GM19455 (cell line): ENCODE measurements around the gene RNF7.
"Not testable (repeated sequence)": the region's sequence is repeated elsewhere in the genome, so short reads cannot be mapped to it uniquely, and the experiment has no call there.

ENCODE experiments used
- ATAC-seq: cut with Tn5 transposase; IDR thresholded peaks from one replicate; pipeline ENCODE4 v1.9.1; 2021; ENCODE audit not compliant: unreplicated experiment

RNF7 gene

GRCh38 chr3:141738022-141738890 lies at the start of gene RNF7:
Gene RNF7, plus strand, starts transcription at chr3:141738298. Its CDS starts 44 bp downstream, at chr3:141738342.
- peak; percentile 92 for ATAC-seq

- ATAC-seq: no peak
Observed at GRCh38 chr3:141690431-141691072, 47.5 kb upstream of the RNF7 start.

- ATAC-seq: not testable (repeated sequence)
Observed at GRCh38 chr3:141691471-141691870, 46.6 kb upstream of the RNF7 start.

- ATAC-seq: not testable (repeated sequence)
Observed at GRCh38 chr3:141692973-141693372, 45.1 kb upstream of the RNF7 start.

- ATAC-seq: no peak
Observed at GRCh38 chr3:141699324-141699723, 38.8 kb upstream of the RNF7 start.

GRCh38 chr3:141699897-141700296 lies 38.2 kb upstream of the RNF7 start:
- no peak for ATAC-seq

GRCh38 chr3:141703367-141703766 lies 34.7 kb upstream of the RNF7 start:
- not testable (repeated sequence) for ATAC-seq

- no peak for ATAC-seq
Observed at GRCh38 chr3:141707741-141708203, 30.3 kb upstream of the RNF7 start.

- ATAC-seq: no peak
Observed at GRCh38 chr3:141708367-141708766, 29.7 kb upstream of the RNF7 start.

- no peak for ATAC-seq
Observed at GRCh38 chr3:141709126-141709770, 28.9 kb upstream of the RNF7 start.

- ATAC-seq: no peak
Observed at GRCh38 chr3:141710121-141710520, 28.0 kb upstream of the RNF7 start.

GRCh38 chr3:141710888-141711616 lies 27.0 kb upstream of the RNF7 start:
- ATAC-seq: no peak

- no peak for ATAC-seq
Observed at GRCh38 chr3:141714671-141715070, 23.4 kb upstream of the RNF7 start.

GRCh38 chr3:141722081-141722480 lies 16.0 kb upstream of the RNF7 start:
- ATAC-seq: no peak

- ATAC-seq: no peak
Observed at GRCh38 chr3:141722648-141723047, 15.4 kb upstream of the RNF7 start.

- ATAC-seq: no peak
Observed at GRCh38 chr3:141723255-141723654, 14.8 kb upstream of the RNF7 start.

GRCh38 chr3:141724186-141724585 lies 13.9 kb upstream of the RNF7 start:
- no peak for ATAC-seq

GRCh38 chr3:141725036-141725435 lies 13.1 kb upstream of the RNF7 start:
- ATAC-seq: no peak

GRCh38 chr3:141726483-141726882 lies 11.6 kb upstream of the RNF7 start:
- ATAC-seq: no peak

- no peak for ATAC-seq
Observed at GRCh38 chr3:141728355-141728892, 9.7 kb upstream of the RNF7 start.

- no peak for ATAC-seq
Observed at GRCh38 chr3:141729240-141729639, 8.9 kb upstream of the RNF7 start.
